Ishikawa (cell line): ENCODE data around the gene IFI44.

Experiments
- CEBPB ChIP-seq: IDR thresholded peaks from 2 replicates; pipeline ENCODE4 v1.6.1; 2012
- EGR1 ChIP-seq: IDR thresholded peaks from 2 replicates; pipeline ENCODE4 v1.6.1; 2012
- MAX ChIP-seq: IDR thresholded peaks from 2 replicates; pipeline ENCODE4 v1.6.1; 2012
- NFIC ChIP-seq: IDR thresholded peaks from 2 replicates; pipeline ENCODE4 v1.6.1; 2012
- REST ChIP-seq: IDR thresholded peaks from 2 replicates; pipeline ENCODE4 v1.6.1; 2012; ENCODE audit warnings: low read depth, mild to moderate bottlenecking
- TCF12 ChIP-seq: IDR thresholded peaks from 2 replicates; pipeline ENCODE4 v1.6.1; 2012; ENCODE audit warnings: low read depth
- TEAD4 ChIP-seq: IDR thresholded peaks from 2 replicates; pipeline ENCODE4 v1.6.1; 2012
- YY1 ChIP-seq: IDR thresholded peaks from 2 replicates; pipeline ENCODE4 v1.6.1; 2012; ENCODE audit warnings: low read depth
- ZBTB7A ChIP-seq: IDR thresholded peaks from 2 replicates; pipeline ENCODE4 v1.6.1; 2012; ENCODE audit warnings: low read depth

IFI44 gene

GRCh38 chr1:78713297-78713696, 63.7 kb downstream of the IFI44 start:
- TF ChIP-seq TCF12 (no peak), ZBTB7A (no peak), EGR1 (no peak), REST (no peak), NFIC (no peak), TEAD4 (no peak), CEBPB (no peak), MAX (no peak), YY1 (no peak)
